Left kidney (tissue), 2 donors: ENCODE results near the gene EBF3. TPM values are rescaled to one million over a fixed set of nuclear protein-coding genes. Genes with fewer than 3 reads are reported as not detected.

Experiments used
- DNase-seq: peaks from one replicate; pipeline ENCODE4 v3.0.0-alpha.2; 2013
- polyA plus RNA-seq: library from polyadenylated mRNA; unstranded; fragments of 120-200 nt; gene quantifications from one replicate; pipeline ENCODE4 v1.2.1, GENCODE V29; 2013; ENCODE audit not compliant: insufficient read length

The EBF3 gene
- polyA plus RNA-seq, 1 donor = 2.7 TPM

GRCh38 chr10:129871966-129872365, 92.1 kb downstream of the EBF3 start:
- no peak for DNase-seq

GRCh38 chr10:129870961-129871621, 93.0 kb downstream of the EBF3 start:
- no peak for DNase-seq

- DNase-seq = no peak
Observed at GRCh38 chr10:129870474-129870757, 93.7 kb downstream of the EBF3 start.

GRCh38 chr10:129869596-129870473, 94.2 kb downstream of the EBF3 start:
- DNase-seq = no peak

- no peak for DNase-seq
Observed at GRCh38 chr10:129868449-129869035, 95.5 kb downstream of the EBF3 start.

- no peak for DNase-seq
Observed at GRCh38 chr10:129867631-129868179, 96.4 kb downstream of the EBF3 start.

GRCh38 chr10:129866894-129867293, 97.2 kb downstream of the EBF3 start:
- no peak for DNase-seq

DNA sequence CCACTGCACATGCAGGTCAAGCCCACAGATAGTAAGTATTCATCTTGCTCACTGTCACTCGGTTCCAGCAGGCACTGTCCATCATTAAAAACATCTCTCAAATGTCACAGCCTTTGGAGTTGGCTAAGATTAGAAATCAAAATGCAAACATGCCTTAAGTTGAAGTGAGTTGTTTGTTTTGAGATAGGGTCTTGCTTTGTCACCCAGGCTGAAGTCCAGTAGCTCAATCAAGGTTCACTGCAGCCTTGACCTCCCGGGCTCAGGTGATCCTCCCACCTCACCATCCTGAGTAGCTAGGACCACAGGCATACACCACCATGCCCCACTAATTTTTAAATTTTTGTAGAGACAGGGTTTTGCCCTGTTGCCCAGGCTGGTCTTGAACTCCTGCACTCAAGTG, 98.1 kb downstream of the EBF3 start:
- DNase-seq = no peak

GRCh38 chr10:129865413-129865812, 98.7 kb downstream of the EBF3 start:
- DNase-seq = no peak

- no peak for DNase-seq
Observed at GRCh38 chr10:129864601-129865126, 99.4 kb downstream of the EBF3 start.

- DNase-seq = no peak
Observed at GRCh38 chr10:129864082-129864481, 100.0 kb downstream of the EBF3 start.

DNA sequence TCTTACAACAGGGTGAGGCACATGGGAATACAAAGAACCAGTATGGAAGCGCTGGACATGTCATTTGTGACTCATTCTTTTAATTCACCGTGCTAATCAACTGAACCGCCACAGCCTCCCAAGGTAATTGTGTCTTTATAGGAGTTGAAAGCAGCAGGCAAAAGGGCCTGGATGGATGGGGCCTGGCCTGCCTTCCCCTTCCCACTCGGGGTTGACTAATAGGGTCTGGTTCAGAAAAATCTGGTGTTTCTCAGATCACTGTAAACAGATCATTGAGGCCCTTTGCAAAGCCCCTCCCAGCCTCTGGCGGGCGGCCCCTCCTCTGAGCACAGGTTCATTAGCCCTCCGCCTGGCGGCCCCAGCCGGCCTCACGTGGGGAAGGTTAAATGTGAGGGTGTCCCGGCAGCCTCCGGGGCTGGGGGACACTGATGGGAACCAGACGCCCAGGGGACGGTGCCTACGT, 100.8 kb downstream of the EBF3 start:
- DNase-seq = no peak

DNA sequence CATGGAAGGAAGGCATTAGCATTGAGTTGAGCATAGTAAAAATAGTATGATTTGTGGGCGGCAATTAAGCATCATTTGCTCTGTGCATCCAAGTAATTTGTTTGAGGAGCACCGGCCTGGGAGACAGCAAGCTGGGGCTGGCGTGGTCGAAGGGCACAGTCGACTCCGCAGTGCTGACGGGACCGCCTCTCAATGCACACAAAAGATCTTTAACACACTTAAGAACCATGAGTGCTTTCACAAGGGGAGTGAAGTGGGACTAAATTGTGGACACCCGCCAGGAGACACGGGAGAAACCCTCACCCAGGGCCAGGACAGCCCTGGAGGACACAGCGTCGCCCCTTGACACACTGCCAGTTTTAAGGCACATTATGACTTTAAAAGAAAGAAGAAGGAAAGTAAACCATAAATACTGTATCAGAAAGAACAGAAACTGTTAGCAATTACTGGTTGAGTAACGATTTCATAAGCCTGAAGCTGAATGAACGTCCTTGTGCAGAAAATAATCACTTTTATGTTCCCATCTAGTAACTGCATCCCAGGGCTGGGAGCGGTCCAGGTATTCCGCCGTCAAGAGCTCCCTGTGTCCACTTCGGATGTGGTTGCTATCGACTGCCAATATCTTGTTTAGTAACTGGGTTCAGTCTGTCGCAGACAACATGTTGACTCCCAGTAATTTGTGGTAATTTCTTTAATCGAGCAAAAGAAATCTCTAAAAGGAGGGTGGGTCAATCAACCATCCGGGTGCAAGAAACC, 102.1 kb downstream of the EBF3 start:
- no peak for DNase-seq

GRCh38 chr10:129860396-129860795, 103.7 kb downstream of the EBF3 start:
- no peak for DNase-seq

DNA sequence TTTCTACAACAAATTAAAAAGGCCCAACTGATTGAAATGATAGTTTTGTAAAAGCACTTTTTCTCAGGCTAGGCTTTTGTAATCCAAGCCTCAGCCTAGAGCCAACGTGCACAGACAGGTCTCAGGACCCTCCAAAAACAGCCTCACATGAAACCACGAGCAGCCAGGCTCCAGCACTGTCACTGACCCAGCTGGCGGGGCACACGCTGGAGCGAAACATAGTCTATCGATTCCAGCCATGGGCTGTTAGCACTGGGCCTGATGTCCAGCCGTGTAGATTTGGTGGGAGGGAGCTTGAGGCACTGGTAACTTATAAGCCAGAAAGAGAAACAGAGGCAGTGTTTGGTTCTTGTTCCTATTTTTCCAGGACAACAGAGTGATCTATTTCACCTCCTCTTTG, 104.5 kb downstream of the EBF3 start:
- no peak for DNase-seq

- DNase-seq = no peak
Observed at GRCh38 chr10:129857242-129857960, 106.7 kb downstream of the EBF3 start.

DNA sequence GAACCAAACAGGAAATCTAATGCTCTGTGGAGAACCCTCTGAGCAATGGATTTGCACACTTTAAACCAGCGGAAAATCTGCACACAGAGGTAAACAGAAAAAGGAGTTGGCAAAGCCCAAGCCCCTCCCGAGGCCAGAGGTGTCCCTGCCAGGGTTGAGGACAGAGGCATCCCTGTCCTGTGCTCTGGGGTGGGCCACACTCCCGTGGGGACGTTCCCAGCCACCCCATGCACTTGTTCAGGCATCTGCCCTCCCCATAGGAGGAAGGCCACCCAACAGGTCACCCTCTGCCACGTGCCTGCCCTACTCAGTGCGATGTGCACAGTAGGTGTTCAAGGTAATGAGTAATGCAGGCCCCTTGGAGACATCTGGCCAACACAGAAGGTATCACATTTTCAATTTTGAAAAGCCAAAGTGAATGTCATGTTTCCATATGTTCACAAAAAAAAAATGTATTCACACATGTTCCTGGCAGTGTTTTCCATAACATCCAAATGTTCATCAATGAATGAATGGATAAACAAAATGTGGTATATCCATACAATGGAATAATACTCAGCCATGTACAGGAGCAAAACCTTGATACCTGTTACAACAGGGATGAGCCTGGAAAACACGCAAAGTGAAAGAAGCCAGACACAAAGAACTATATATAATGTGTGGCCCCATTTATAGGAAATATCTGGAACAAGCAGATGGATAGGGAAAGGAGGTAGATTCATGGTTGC, 108.1 kb downstream of the EBF3 start:
- no peak for DNase-seq

DNA sequence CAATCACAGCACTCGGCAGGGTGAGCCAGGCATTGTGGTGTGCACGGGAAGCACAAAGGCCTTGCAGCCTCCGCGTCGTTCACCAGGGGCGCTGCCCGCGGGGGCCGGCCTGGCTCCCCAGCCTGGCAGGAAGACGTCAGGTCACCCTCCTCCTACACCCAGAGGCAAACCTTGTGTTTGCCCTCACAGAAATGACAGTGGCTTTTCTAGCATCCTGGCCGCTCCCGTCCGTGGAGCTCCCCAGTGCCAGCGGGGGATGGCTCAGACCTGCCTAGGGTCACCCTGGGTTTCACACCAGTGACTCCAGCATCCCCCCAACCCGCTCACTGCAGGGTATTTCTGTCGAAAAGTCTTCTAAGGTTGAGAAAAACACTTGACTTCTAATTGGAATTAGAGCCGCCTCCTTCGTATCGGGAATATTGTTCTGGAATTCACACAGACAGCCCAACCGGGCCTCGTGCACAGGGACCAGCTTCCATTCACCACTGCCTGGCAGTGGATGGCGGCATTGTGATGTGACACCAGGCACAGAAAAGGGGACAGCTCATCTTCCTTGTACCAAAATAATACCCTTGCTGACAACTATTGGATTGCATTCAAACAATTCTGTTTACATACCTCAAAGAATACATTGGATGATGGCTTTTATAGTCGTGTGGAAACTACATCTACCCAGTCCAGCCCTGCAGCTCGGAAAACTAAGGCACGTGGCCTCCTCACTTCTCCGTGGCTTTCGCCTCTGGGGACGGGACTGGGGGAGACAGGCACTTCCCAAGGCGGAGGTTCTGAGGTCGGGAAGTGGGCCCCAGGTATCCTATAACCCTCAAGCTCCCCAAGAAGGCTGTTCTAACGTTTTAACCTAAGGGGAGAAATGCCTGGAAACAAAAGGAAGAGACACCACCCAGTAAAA, 109.0 kb downstream of the EBF3 start:
- no peak for DNase-seq

DNA sequence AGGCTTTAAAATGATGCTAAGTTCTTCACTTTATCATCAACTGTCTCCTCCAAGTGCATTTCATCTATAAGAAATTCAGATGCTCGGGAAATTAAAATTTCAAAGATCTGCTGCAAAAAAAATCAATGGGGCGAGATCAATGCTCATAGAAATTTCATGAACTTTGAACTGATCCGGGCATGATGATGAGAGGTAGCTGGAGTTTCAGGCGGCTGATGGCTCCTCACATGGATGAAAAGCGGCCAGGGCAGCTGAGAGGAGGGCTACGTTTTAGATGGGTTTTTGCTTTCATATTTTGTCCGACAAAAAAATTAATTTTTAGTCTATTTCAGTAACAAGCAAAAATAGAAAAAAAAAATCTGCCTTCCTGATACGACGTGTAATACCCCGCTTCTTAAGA, 109.9 kb downstream of the EBF3 start:
- no peak for DNase-seq

DNA sequence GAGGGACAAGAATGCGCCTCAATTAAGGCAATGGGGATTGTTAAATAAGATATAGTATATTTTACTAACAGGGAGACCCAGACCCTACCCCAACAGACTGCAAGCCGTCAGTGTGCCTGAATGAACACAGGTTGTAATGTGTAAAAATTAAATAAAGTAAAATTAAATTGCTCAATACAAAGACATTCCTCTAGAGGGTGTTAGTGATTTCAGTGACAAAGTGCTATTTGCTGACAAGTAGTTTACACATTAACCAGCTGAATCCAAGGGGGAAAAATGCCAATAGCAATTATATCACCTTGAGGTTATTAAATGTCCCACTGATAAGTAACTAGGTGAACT, 110.5 kb downstream of the EBF3 start:
- DNase-seq = peak; percentile 40
